ENCODE measurements around the gene TGFB1. TPM values are rescaled to one million over a fixed set of nuclear protein-coding genes. Genes with fewer than 3 reads are reported as not detected.
A peak's percentile ranks its signal among the peaks of the same experiment; 100 is the strongest.

TGFB1 gene
- total RNA-seq, 2 experiments from 2014 or later: 86.2 to 99.0 TPM

DNA sequence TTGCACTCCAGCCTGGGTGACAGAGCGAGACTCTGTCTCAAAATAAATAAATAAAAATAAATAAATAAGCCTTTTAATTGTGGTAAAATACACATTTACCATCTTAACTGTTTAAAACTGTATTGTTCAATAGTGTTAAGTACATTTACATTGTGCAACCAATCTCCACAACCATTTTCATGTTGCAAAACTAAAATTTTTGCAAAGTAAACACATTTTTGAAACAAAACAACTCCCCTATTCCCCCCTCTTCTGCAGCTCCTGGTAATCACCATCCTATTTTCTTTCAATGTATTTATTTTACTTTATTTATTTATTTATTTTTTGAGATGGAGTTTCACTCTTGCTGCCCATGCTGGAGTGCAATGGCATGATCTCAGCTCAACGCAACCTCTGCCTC, 16.0 kb upstream of the TGFB1 start:
- Mint-ChIP-seq H3K4me3 (no peak overlapping the region), H3K27me3 (no peaks in the 10 kb centered on the region), H3K4me1 (peaks cover 8% of the 10 kb centered on the region), H3K9me3 (ENCODE audit: low read depth) (no peaks in the 10 kb centered on the region), H3K27ac (no peak overlapping the region), H3K36me3 (ENCODE audit: low read depth) (no peaks in the 10 kb centered on the region)
- DNase-seq (no peak), ATAC-seq (no peak)
- POLR2A ChIA-PET: no interaction called here
- CTCF ChIA-PET: no interaction called here
- intact Hi-C loops (cut with DNase I, micrococcal nuclease): no loop called here

DNA sequence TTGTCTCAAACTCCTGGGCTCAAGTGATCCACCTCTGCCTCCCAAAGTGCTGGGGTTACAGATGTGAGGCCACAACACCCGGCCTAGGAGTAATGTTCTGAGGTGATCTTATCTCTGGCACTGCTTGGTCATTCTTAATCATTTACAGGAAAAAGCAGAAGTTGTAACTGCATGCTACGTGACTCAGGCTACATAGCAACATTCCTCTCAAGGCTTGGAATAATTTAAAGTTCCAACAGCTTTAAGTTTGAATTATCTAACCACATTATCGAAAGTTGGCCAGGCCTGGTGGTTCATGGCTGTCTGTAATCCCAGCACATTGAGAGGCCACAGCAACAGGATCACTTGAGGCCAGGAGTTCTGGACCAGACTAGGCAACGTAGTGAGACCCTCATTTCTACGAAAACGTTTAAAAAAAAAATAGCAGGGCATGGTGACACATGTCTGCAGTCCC, 14.2 kb upstream of the TGFB1 start:
- ATAC-seq: no peak
- POLR2A ChIA-PET: interaction anchor here (0.6 kb wide), 1 partner anchor 26 kb away, joined by 10 read pairs; no protein-coding TSS in a partner anchor
- H3K4me1 Mint-ChIP-seq: peaks cover 18% of the 10 kb centered on the region

DNA sequence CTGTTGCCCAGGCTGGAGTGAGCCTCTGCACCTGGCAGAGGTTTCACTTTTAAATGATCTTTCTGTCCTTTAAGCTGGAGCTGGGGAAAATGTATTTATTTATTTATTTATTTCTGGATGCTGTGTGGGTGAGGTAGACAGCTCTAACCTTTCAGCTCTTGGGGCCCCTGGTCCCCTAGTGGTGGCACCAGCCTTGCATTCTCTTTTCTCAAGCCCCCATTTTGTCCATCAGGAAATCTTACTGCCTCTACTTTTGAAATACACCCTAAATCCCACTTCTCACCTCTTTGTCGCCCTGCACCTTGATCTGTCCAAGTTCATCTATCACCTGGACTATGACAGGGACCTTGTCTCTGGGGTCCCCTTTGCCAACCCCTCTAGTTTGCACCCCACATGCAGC, 12.4 kb upstream of the TGFB1 start:
- H3K9me3 Mint-ChIP-seq (ENCODE audit: low read depth): no peaks in the 10 kb centered on the region
- H3K4me1 Mint-ChIP-seq: peaks cover 21% of the 10 kb centered on the region
- no peaks in the 10 kb centered on the region for H3K27me3 Mint-ChIP-seq
- no peak overlapping the region for H3K27ac Mint-ChIP-seq
- ATAC-seq (no peak), DNase-seq (peak; percentile 52)
- no peak overlapping the region for H3K4me3 Mint-ChIP-seq
- intact Hi-C loops (cut with DNase I, micrococcal nuclease): no loop called here
- ChIA-PET POLR2A (interaction anchor here (0.5 kb wide), 1 partner anchor 17 kb away, joined by 6 read pairs; no protein-coding TSS in a partner anchor), CTCF (interaction anchor here (0.6 to 1.1 kb wide), 3 partner anchors 14 to 83 kb away, joined by 3 to 4 read pairs (median 4); no protein-coding TSS in a partner anchor)
- peaks cover 2% of the 10 kb centered on the region for H3K36me3 Mint-ChIP-seq (ENCODE audit: low read depth)

More for the DNA sequence above, 14.2 kb upstream of the TGFB1 start:
- Mint-ChIP-seq H3K27ac (no peak overlapping the region), H3K36me3 (ENCODE audit: low read depth) (peaks cover 2% of the 10 kb centered on the region), H3K27me3 (no peaks in the 10 kb centered on the region), H3K9me3 (ENCODE audit: low read depth) (no peaks in the 10 kb centered on the region), H3K4me3 (no peak overlapping the region)
- intact Hi-C loops (cut with DNase I, micrococcal nuclease): no loop called here
- CTCF ChIA-PET: interaction anchor here (0.7 kb wide), 1 partner anchor 63 kb away, joined by 3 read pairs; no protein-coding TSS in a partner anchor
- DNase-seq: no peak

DNA sequence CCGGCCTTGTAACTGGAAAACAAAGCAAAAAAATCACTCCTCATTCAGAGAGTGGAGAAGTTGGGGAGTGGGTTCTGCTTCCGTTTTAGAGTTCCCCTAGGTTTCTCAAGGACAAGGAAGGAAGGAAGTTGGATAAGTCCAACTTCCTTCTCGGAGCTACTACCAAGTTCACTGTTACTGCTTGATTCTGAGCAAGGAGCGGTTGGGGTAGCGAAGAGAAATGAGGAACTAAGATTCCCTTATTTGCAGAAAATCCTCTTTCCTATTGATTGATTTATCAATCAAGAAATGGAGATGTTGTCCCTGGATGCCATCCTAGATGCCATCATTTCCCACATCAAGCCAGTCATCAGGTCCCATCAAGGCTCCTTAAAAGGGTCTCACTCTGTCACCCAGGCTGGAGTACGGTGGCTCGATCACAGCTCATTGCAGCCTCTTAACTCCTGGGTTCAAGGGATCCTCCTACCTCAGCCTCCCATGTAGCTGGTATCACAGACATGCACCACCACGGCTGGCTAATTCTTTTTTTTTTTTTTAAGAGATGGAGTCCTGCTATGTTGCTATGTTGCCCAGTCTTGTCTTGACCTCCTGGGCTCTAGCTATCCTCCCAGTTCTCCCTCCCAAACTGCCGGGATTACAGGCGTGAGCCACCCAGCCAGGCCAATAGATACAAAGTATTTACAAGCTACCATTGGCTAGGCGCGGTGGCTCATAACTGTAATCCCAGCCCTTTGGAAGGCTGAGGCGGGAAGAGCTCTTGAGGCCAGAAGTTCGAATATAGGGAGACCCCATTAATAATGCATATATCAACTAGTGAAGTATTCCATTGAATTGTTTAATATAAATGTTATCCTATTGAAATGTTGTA, 11.0 kb upstream of the TGFB1 start:
- ATAC-seq (no peak), DNase-seq (no peak)
- no peaks in the 10 kb centered on the region for H3K9me3 Mint-ChIP-seq (ENCODE audit: low read depth)
- H3K27me3 Mint-ChIP-seq: no peaks in the 10 kb centered on the region
- peak overlapping the region; percentile 98 for H3K27ac Mint-ChIP-seq
- H3K36me3 Mint-ChIP-seq (ENCODE audit: low read depth): peaks cover 2% of the 10 kb centered on the region
- H3K4me3 Mint-ChIP-seq: peak overlapping the region; percentile 92
- intact Hi-C loops (cut with DNase I, micrococcal nuclease): loop anchor here (1.0 kb wide), 7 partner anchors 13 to 614 kb away; partner anchors contain the start of genes BCKDHA (in 2 of the 2), DMAC2 (in 2 of the 2), EXOSC5 (in 2 of the 2) and ACTMAP (in 1 of the 2)
- CTCF ChIA-PET: interaction anchor here (1.0 to 2.9 kb wide), 11 partner anchors 9 to 729 kb away, joined by 3 to 24 read pairs (median 5); partner anchors contain the start of genes DMAC2, TGFB1 and TMEM91
- peaks cover 24% of the 10 kb centered on the region for H3K4me1 Mint-ChIP-seq
- POLR2A ChIA-PET: interaction anchor here (0.9 to 3.1 kb wide), 4 partner anchors 12 to 167 kb away, joined by 4 to 20 read pairs (median 12); partner anchors contain the start of genes HNRNPUL1 and TGFB1

DNA sequence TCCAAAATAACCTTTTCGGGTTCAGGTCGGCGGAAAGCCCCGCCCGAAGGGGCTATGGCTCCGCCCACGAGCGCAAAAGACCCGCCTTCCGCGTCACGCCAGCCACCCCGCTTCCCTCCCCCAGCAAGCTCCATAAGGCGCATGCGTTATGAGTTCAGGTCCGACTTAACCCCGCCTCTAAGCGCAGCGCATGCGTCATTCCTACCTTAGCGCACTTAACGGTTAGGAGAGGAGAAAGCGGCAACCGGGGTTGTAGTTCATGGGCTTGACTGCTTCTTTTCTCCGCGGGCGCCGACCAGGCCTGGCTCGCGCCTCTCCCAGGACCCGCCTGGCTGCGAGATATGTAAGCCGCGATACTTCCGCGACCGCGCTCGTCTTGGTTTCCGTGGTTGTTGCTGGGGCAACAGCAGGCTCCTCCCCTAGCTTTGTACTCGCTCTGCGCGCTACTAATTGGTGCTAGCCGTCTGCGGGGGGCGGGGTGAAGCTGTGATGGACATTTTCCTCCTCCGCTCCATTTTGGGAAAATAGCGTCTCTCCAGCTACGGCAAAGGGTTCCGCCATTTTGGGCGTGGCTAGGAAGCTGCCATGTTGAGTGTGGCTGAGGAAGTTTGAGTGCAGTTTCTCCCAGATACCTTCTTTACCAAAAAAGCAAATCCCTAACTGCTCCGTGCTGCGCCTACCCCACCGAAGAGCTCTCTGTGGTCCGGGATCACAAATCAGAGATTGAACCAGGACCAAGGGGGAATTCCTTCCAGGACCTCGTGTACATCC, 10.2 kb upstream of the TGFB1 start, which contains the start of gene B9D2:
Gene B9D2 (minus strand): TSS at position 397 of the 771 bp plus-strand sequence. CDS start 630 bp downstream, outside the sequence.
- Mint-ChIP-seq H3K27ac (peak within 1 kb of the TSS; percentile 98), H3K4me3 (peak within 1 kb of the TSS; percentile 92), H3K27me3 (no peaks in the 10 kb centered on the region), H3K36me3 (ENCODE audit: low read depth) (peaks cover 2% of the 10 kb centered on the region), H3K9me3 (ENCODE audit: low read depth) (no peaks in the 10 kb centered on the region), H3K4me1 (peaks cover 29% of the 10 kb centered on the region)
- ATAC-seq (peak; percentile 95), DNase-seq (peak; percentile 99)
- intact Hi-C loops (cut with DNase I, micrococcal nuclease): loop anchor here (1.0 kb wide), 8 partner anchors 10 to 614 kb away; partner anchors contain the start of genes BCKDHA (in 2 of the 2), DMAC2 (in 2 of the 2), EXOSC5 (in 2 of the 2) and ACTMAP (in 1 of the 2)
- ChIA-PET CTCF (interaction anchor here (0.6 to 2.9 kb wide), 16 partner anchors 9 to 728 kb away, joined by 3 to 24 read pairs (median 4); partner anchors contain the start of genes DMAC2, TGFB1 and TMEM91), POLR2A (interaction anchor here (0.7 to 3.1 kb wide), 6 partner anchors 11 to 168 kb away, joined by 4 to 20 read pairs (median 7); partner anchors contain the start of genes DMAC2, HNRNPUL1, TGFB1 and TMEM91)

DNA sequence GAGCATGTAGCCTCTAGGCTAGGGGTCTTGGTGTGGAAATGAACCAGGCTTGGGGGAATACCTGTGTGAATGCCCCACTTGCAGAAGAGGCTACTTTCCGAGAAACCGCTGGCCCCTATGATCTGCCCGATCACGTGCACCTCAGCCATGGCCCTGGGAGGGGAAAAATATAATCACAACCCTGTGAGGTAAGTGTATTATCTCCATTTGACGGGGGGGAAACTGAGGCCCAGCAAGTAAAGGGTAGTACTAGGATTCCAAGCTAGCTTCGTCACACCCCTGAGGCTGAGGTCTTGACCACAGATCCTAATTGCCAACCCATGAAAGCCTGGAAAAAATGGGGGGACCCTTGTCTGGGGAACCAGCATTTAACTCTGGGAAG, 9.6 kb upstream of the TGFB1 start:
- Mint-ChIP-seq H3K27ac (peak overlapping the region; percentile 98), H3K27me3 (no peaks in the 10 kb centered on the region), H3K36me3 (ENCODE audit: low read depth) (peaks cover 2% of the 10 kb centered on the region), H3K9me3 (ENCODE audit: low read depth) (no peaks in the 10 kb centered on the region), H3K4me3 (peak overlapping the region; percentile 92), H3K4me1 (peaks cover 34% of the 10 kb centered on the region)
- no peak for ATAC-seq
- ChIA-PET CTCF (interaction anchor here (0.9 to 2.9 kb wide), 11 partner anchors 8 to 234 kb away, joined by 3 to 24 read pairs (median 5); partner anchors contain the start of genes DMAC2 and TGFB1), POLR2A (interaction anchor here (0.7 to 3.1 kb wide), 5 partner anchors 10 to 100 kb away, joined by 5 to 20 read pairs (median 8); partner anchors contain the start of genes DMAC2, HNRNPUL1, TGFB1 and TMEM91)
- intact Hi-C loops (cut with DNase I, micrococcal nuclease): loop anchor here in 1 of 2 experiments (1.0 kb wide), 1 partner anchor 9 kb away; no protein-coding TSS in a partner anchor
- no peak for DNase-seq

DNA sequence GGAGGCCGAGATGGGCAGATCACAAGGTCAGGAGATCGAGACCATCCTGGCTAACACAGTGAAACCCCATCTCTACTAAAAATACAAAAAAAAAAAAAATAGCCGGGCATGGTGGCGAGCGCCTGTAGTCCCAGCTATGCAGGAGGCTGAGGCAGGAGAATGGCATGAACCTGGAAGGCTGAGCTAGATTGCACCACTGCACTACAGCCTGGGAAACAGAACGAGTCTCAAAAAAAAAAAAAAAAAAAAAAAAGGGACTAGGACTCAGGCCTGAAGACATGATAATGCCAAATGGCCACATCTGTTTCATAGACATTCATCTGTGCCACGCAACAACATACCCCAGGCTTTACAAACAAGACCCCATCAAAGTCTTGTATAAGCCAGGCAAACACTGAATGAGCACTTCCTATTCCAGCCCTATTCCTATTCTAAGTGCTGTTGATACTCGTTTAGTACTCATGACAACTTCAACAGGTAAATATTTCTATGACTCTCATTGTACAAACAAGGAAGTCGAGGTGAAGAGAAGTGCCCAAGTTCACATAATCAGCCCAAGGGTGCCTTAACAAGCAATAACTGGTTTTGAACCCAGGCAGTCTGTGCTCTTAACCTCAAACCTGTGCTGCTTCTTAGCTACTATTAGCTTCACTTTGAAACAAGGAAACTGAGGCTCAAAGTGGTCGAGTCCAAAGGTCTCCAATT, 8.6 kb upstream of the TGFB1 start:
- POLR2A ChIA-PET: interaction anchor here (3.1 kb wide), 1 partner anchor 99 kb away, joined by 20 read pairs; the partner anchor contains the start of gene HNRNPUL1
- DNase-seq (no peak), ATAC-seq (no peak)
- Mint-ChIP-seq H3K9me3 (ENCODE audit: low read depth) (no peaks in the 10 kb centered on the region), H3K27ac (no peak overlapping the region), H3K36me3 (ENCODE audit: low read depth) (peaks cover 2% of the 10 kb centered on the region), H3K27me3 (no peaks in the 10 kb centered on the region), H3K4me3 (no peak overlapping the region), H3K4me1 (peaks cover 41% of the 10 kb centered on the region)
- intact Hi-C loops (cut with DNase I, micrococcal nuclease): no loop called here
- CTCF ChIA-PET: interaction anchor here (1.9 to 2.9 kb wide), 2 partner anchors 10 to 78 kb away, joined by 8 to 19 read pairs; partner anchors contain the start of genes DMAC2 and TGFB1

DNA sequence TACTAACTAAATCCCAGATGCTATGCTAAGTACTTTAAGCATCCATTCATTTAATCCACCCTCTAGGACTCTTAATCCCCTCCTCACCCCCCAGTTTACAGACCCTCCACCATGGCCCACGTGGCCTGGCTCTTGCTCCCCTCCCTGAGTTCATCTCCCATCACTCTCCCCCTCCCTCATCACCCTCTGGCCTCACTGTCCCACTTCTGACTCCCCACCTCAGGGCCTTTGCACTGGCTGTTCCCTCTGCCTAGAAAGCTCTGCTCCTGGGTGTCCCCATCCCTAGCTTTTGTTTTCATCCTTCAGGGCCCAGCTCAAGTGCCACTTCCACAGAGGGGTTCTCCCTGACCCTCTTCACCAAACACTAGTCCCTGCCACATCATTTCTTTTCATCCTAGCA, 6.0 kb upstream of the TGFB1 start:
- Mint-ChIP-seq H3K9me3 (ENCODE audit: low read depth) (no peaks in the 10 kb centered on the region), H3K27ac (peak overlapping the region; percentile 57), H3K27me3 (no peaks in the 10 kb centered on the region), H3K4me1 (peaks cover 60% of the 10 kb centered on the region), H3K36me3 (ENCODE audit: low read depth) (peaks cover 5% of the 10 kb centered on the region), H3K4me3 (no peak overlapping the region)
- DNase-seq: no peak
- intact Hi-C loops (cut with DNase I, micrococcal nuclease): no loop called here
- ChIA-PET POLR2A (interaction anchor here (0.6 kb wide), 1 partner anchor 23 kb away, joined by 3 read pairs; no protein-coding TSS in a partner anchor), CTCF (interaction anchor here (0.7 kb wide), 1 partner anchor 8 kb away, joined by 5 read pairs; no protein-coding TSS in a partner anchor)
- ATAC-seq: no peak

DNA sequence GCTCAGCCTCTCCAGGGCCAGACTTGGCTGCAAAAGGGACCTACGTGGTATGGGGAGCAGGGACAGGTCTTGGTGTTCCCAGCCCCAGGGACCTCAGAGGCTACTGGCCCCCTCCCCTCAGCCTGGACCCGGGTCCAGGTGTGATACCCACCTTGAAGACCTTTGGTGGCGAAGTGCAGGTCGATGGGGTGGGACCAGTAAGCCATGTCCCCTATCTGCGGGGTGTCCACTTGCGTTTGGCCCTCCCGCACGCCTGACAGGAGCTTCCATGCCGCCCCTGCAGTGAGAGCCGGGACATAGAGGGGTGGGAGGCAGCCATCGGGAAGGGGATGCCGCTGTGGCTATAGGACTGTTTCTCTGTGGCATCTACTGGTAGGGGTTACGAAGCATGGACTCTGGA, 4.0 kb upstream of the TGFB1 start:
- H3K36me3 Mint-ChIP-seq (ENCODE audit: low read depth): peaks cover 5% of the 10 kb centered on the region
- CTCF ChIA-PET: interaction anchor here (0.6 kb wide), 1 partner anchor 91 kb away, joined by 3 read pairs; no protein-coding TSS in a partner anchor

More for the DNA sequence above, 4.0 kb upstream of the TGFB1 start:
- H3K27ac Mint-ChIP-seq: peak overlapping the region; percentile 98
- ATAC-seq (no peak), DNase-seq (no peak)
- H3K4me1 Mint-ChIP-seq: peaks cover 53% of the 10 kb centered on the region
- no peak overlapping the region for H3K4me3 Mint-ChIP-seq
- H3K27me3 Mint-ChIP-seq: no peaks in the 10 kb centered on the region
- intact Hi-C loops (cut with DNase I, micrococcal nuclease): no loop called here
- no peaks in the 10 kb centered on the region for H3K9me3 Mint-ChIP-seq (ENCODE audit: low read depth)
- POLR2A ChIA-PET: no interaction called here

All from activated CD4-positive, alpha-beta T cell treated with anti-CD3 and anti-CD28 coated beads for 36 hours (primary cell).